Esophagus muscularis mucosa (tissue), 4 donors: ENCODE measurements around the gene RIN3. TPM values are rescaled to one million over a fixed set of nuclear protein-coding genes. Genes with fewer than 3 reads are reported as not detected.

Source experiments
- DNase-seq: peaks from one replicate; pipeline ENCODE4 v3.0.0-alpha.2; 2017; ENCODE audit errors: extremely low spot score
- H3K27ac ChIP-seq, 4 donors: fragments of 200-600 bp; sonication (generic); replicated peaks in 1 of 4; 1 replicate in 3 of 4; 2 replicates in 1 of 4; pipeline ENCODE4 v1.5.1; 2016 to 2019; ENCODE audit warnings: mild to moderate bottlenecking in 1 of 4
- H3K27me3 ChIP-seq, 4 donors: fragments of 200-600 bp; sonication (generic); one replicate each; pipeline versions ENCODE4 v1.5.1 to v1.6.0; 2016 to 2019
- H3K36me3 ChIP-seq, 4 donors: fragments of 200-600 bp; sonication (generic); one replicate each; pipeline ENCODE4 v1.5.1; 2016 to 2019
- H3K4me1 ChIP-seq, 4 donors: fragments of 200-600 bp; sonication (generic); one replicate each; pipeline ENCODE4 v1.5.1; 2016 to 2019
- H3K4me3 ChIP-seq, 4 donors: fragments of 200-600 bp; sonication (generic); 1 replicate in 2 of 4; 2 replicates in 2 of 4; pipeline ENCODE4 v1.5.1; 2016 to 2019; ENCODE audit warnings: mild to moderate bottlenecking in 4 of 4, moderate library complexity in 1 of 4
- H3K9me3 ChIP-seq, 4 donors: fragments of 200-600 bp; sonication (generic); 1 replicate in 3 of 4; 2 replicates in 1 of 4; pipeline ENCODE4 v1.5.1; 2016 to 2019
- EP300 ChIP-seq: sonication (generic); formaldehyde crosslinking; IDR thresholded peaks from one replicate; pipeline ENCODE4 v1.6.1; 2017; ENCODE audit warnings: antibody characterized with exemption
- POLR2A ChIP-seq: fragments of 450-650 bp; IDR thresholded peaks from one replicate; pipeline ENCODE4 v1.6.1; 2017; ENCODE audit warnings: antibody characterized with exemption, moderate library complexity, mild to moderate bottlenecking, low read depth
- POLR2AphosphoS5 ChIP-seq, 2 donors: sonication (generic); formaldehyde crosslinking; IDR thresholded peaks; one replicate each; pipeline ENCODE4 v1.6.1; 2017; ENCODE audit warnings: antibody characterized with exemption in 2 of 2
- WGBS: methylation state at CpG from one replicate; pipeline ENCODE4 v1.1.5; 2018; 5-methylcytosine and 5-hydroxymethylcytosine counted together
- intact Hi-C: fragments of 100-400 bp; cut with DNase I; formaldehyde crosslinking; loops from one replicate; pipeline ENCODE4 v1.15.1; 2023
- total RNA-seq, 4 donors: library from RNA; depleted of rRNA; stranded (reverse); fragments of >200 nt; gene quantifications; one replicate each; pipeline versions ENCODE4 v1.1.0 to v1.2.1, GENCODE V29; 2016
- TF ChIP-seq, protein P1 (sequence below), 3 experiments: fragments of 200-600 bp in 2 of 3; fragments of 450-650 bp in 1 of 3; sonication (generic) in 2 of 3; IDR thresholded peaks; one replicate each; pipeline ENCODE4 v1.5.1; 2017 to 2019; ENCODE audit warnings: antibody characterized with exemption in 3 of 3, mild to moderate bottlenecking in 2 of 3, moderate library complexity in 1 of 3

The RIN3 gene
- total RNA-seq, 4 donors from 2014 or later, result 10.6 to 20.0 (median 13.1) TPM

DNA sequence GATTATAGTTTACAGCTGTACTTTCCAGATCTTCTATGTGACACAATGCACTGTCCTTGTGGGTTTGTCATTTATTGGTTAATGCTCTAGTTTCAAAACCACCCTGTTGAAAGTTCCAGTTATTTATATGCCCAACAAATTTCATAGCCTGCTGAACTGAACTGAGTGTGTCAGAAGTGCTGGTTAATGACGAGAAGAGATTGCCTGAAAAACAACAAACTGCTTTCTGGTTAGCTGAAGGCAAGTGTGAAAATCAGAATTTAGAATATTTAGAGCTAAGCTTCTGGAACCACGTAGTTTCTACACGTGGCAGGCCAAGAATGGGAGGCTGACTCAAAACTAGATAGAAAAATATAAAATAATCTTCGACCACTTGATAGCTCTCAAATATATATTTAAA is 19.1 kb upstream of the RIN3 start:
- intact Hi-C loops, result no loop called here

GRCh38 chr14:92495027-92495426 is 18.6 kb upstream of the RIN3 start:
- Histone ChIP-seq H3K9me3 (no peaks in the 10 kb centered on the region), H3K27me3 (no peaks in the 10 kb centered on the region), H3K27ac (no peak overlapping the region), H3K4me3 (no peak overlapping the region), H3K4me1 (peaks cover 0 to under 1% (median 0%) of the 10 kb centered on the region in 4 donors), H3K36me3 (no peaks in the 10 kb centered on the region)
- 76% methylated on average over 6 of the region's 6 CpGs for whole genome bisulfite sequencing
- DNase-seq, result no peak
- TF ChIP-seq EP300 (no peak), POLR2A (no peak), POLR2AphosphoS5 (IDR thresholded peaks at IDR 0.05) (no peak)
- TF ChIP-seq, protein P1, sequence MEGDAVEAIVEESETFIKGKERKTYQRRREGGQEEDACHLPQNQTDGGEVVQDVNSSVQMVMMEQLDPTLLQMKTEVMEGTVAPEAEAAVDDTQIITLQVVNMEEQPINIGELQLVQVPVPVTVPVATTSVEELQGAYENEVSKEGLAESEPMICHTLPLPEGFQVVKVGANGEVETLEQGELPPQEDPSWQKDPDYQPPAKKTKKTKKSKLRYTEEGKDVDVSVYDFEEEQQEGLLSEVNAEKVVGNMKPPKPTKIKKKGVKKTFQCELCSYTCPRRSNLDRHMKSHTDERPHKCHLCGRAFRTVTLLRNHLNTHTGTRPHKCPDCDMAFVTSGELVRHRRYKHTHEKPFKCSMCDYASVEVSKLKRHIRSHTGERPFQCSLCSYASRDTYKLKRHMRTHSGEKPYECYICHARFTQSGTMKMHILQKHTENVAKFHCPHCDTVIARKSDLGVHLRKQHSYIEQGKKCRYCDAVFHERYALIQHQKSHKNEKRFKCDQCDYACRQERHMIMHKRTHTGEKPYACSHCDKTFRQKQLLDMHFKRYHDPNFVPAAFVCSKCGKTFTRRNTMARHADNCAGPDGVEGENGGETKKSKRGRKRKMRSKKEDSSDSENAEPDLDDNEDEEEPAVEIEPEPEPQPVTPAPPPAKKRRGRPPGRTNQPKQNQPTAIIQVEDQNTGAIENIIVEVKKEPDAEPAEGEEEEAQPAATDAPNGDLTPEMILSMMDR (IDR thresholded peaks at IDR 0.05), result no peak
- intact Hi-C loops, result no loop called here

More for the DNA sequence above, 19.1 kb upstream of the RIN3 start:
- Histone ChIP-seq H3K27me3 (no peaks in the 10 kb centered on the region), H3K36me3 (no peaks in the 10 kb centered on the region), H3K4me1 (peaks cover 0 to 5% (median 1%) of the 10 kb centered on the region in 4 donors), H3K27ac (no peak overlapping the region), H3K9me3 (no peaks in the 10 kb centered on the region), H3K4me3 (no peak overlapping the region)
- no peak for DNase-seq
- 76% methylated on average over 4 of the region's 4 CpGs for WGBS
- TF ChIP-seq POLR2A (no peak), EP300 (no peak), POLR2AphosphoS5 (IDR thresholded peaks at IDR 0.05) (no peak)
- TF ChIP-seq, protein P1 (IDR thresholded peaks at IDR 0.05), result no peak

GRCh38 chr14:92496191-92496857 is 17.3 kb upstream of the RIN3 start:
- no peak overlapping the region for H3K4me3 ChIP-seq
- intact Hi-C loops, result no loop called here
- no peaks in the 10 kb centered on the region for H3K27me3 ChIP-seq
- 69% methylated on average over 6 of the region's 6 CpGs for WGBS
- no peak overlapping the region for H3K27ac ChIP-seq
- H3K36me3 ChIP-seq, result no peaks in the 10 kb centered on the region
- TF ChIP-seq EP300 (no peak), POLR2AphosphoS5 (IDR thresholded peaks at IDR 0.05) (no peak), POLR2A (no peak)
- TF ChIP-seq, protein P1 (IDR thresholded peaks at IDR 0.05), result no peak
- no peak for DNase-seq
- no peaks in the 10 kb centered on the region for H3K9me3 ChIP-seq
- no peaks in the 10 kb centered on the region for H3K4me1 ChIP-seq

- Histone ChIP-seq H3K27me3 (no peaks in the 10 kb centered on the region), H3K27ac (no peak overlapping the region), H3K36me3 (no peaks in the 10 kb centered on the region), H3K4me3 (no peak overlapping the region), H3K4me1 (no peaks in the 10 kb centered on the region), H3K9me3 (no peaks in the 10 kb centered on the region)
- 95% methylated on average over 8 of the region's 8 CpGs for WGBS
- no peak for DNase-seq
- intact Hi-C loops, result no loop called here
- TF ChIP-seq EP300 (no peak), POLR2AphosphoS5 (IDR thresholded peaks at IDR 0.05) (no peak), POLR2A (no peak)
- TF ChIP-seq, protein P1 (IDR thresholded peaks at IDR 0.05), result no peak
Measured at GRCh38 chr14:92497391-92497790, 16.2 kb upstream of the RIN3 start.

DNA sequence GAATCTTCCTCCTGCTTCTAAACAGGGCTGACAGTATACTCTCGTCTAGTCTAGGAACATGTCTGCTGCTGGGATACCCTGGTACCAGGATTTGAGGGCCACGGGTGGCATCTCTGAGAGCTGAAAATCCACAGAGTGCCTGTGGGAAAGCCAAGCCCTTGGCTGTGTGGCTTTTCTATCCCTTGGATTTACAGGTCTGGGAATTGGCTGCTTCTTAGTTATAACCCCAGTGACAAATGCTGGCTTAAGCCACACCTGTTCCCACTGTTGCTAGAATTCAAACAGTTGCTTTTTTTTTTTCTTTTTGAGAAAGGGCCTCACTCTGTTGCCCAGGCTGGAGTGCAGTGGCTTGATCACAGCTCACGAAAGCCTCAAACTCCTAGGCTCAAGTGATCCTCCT is 14.3 kb upstream of the RIN3 start:
- TF ChIP-seq POLR2AphosphoS5 (IDR thresholded peaks at IDR 0.05) (no peak), EP300 (no peak), POLR2A (no peak)
- TF ChIP-seq, protein P1 (IDR thresholded peaks at IDR 0.05), result no peak
- WGBS, result 92% methylated on average over 3 of the region's 3 CpGs
- intact Hi-C loops, result no loop called here
- Histone ChIP-seq H3K27ac (no peak overlapping the region), H3K4me1 (peaks cover 0 to 10% (median 7%) of the 10 kb centered on the region in 4 donors), H3K36me3 (no peaks in the 10 kb centered on the region), H3K27me3 (no peaks in the 10 kb centered on the region), H3K4me3 (no peak overlapping the region), H3K9me3 (no peaks in the 10 kb centered on the region)
- no peak for DNase-seq
